RCC 7860 (cell line): Measurements from ENCODE around the gene BEND5.
A peak's percentile ranks its signal among the peaks of the same experiment; 100 is the strongest.

Experiments
- DNase-seq: peaks from one replicate; pipeline ENCODE4 v3.0.0-alpha.2; 2015; ENCODE audit warnings: low spot score
- FAIRE-seq: peaks from 2 replicates; lab custom pipeline; 2012; peaks lifted over from hg19 to GRCh38; lab: Jason Lieb, UNC

BEND5 gene

GRCh38 chr1:48776393-48777218, at the start of gene BEND5:
TSS of gene BEND5 (minus strand) at chr1:48776891. CDS start at chr1:48776831, 60 bp downstream.
- FAIRE-seq (no peak), DNase-seq (no peak)

GRCh38 chr1:48823168-48823567, 46.5 kb upstream of the BEND5 start:
- peak; percentile 68 for DNase-seq
- peak; percentile 94 for FAIRE-seq

- no peak for DNase-seq
These were observed 43.8 kb upstream of the BEND5 start for GRCh38 chr1:48820491-48820890.

GRCh38 chr1:48817505-48818114, 40.9 kb upstream of the BEND5 start:
- FAIRE-seq, result no peak

More at GRCh38 chr1:48820491-48820890, 43.8 kb upstream of the BEND5 start:
- FAIRE-seq, result no peak

GRCh38 chr1:48810740-48811139, 34.0 kb upstream of the BEND5 start:
- FAIRE-seq (no peak), DNase-seq (no peak)

More at GRCh38 chr1:48817505-48818114, 40.9 kb upstream of the BEND5 start:
- peak; percentile 32 for DNase-seq

GRCh38 chr1:48808496-48808895, 31.8 kb upstream of the BEND5 start:
- FAIRE-seq (no peak), DNase-seq (no peak)

GRCh38 chr1:48807554-48808260, 31.0 kb upstream of the BEND5 start:
- FAIRE-seq, result no peak
- DNase-seq, result no peak

GRCh38 chr1:48803474-48803873, 26.8 kb upstream of the BEND5 start:
- DNase-seq (no peak), FAIRE-seq (no peak)

GRCh38 chr1:48794816-48795215, 18.1 kb upstream of the BEND5 start:
- peak; percentile 23 for DNase-seq
- FAIRE-seq, result no peak

- DNase-seq, result no peak
- FAIRE-seq, result no peak
These were observed 17.2 kb upstream of the BEND5 start for GRCh38 chr1:48793863-48794262.

GRCh38 chr1:48792961-48793360, 16.3 kb upstream of the BEND5 start:
- no peak for DNase-seq

GRCh38 chr1:48790397-48790796, 13.7 kb upstream of the BEND5 start:
- no peak for DNase-seq
- no peak for FAIRE-seq

More at GRCh38 chr1:48792961-48793360, 16.3 kb upstream of the BEND5 start:
- FAIRE-seq, result no peak

- DNase-seq, result no peak
- FAIRE-seq, result no peak
These were observed 13.2 kb upstream of the BEND5 start for GRCh38 chr1:48789903-48790302.

- DNase-seq (no peak), FAIRE-seq (no peak)
These were observed 9.2 kb upstream of the BEND5 start for GRCh38 chr1:48785869-48786268.

GRCh38 chr1:48784301-48784700, 7.6 kb upstream of the BEND5 start:
- FAIRE-seq (no peak), DNase-seq (no peak)

- FAIRE-seq, result no peak
These were observed 666 bp upstream of the BEND5 start for GRCh38 chr1:48777219-48777895.

GRCh38 chr1:48775831-48776392, 779 bp downstream of the BEND5 start:
- FAIRE-seq (no peak), DNase-seq (no peak)

More at GRCh38 chr1:48777219-48777895, 666 bp upstream of the BEND5 start:
- DNase-seq, result no peak

- FAIRE-seq, result no peak
These were observed 3.6 kb downstream of the BEND5 start for GRCh38 chr1:48773133-48773532.

GRCh38 chr1:48772211-48772610, 4.5 kb downstream of the BEND5 start:
- no peak for DNase-seq
- no peak for FAIRE-seq

More at GRCh38 chr1:48773133-48773532, 3.6 kb downstream of the BEND5 start:
- no peak for DNase-seq

- FAIRE-seq, result no peak
These were observed 5.1 kb downstream of the BEND5 start for GRCh38 chr1:48771561-48771960.

More at GRCh38 chr1:48771561-48771960, 5.1 kb downstream of the BEND5 start:
- DNase-seq, result no peak
